Osteocyte (in vitro differentiated cells): ENCODE data around the gene CTNNB1. TPM values are rescaled to one million over a fixed set of nuclear protein-coding genes. Genes with fewer than 3 reads are reported as not detected.
A peak's percentile ranks its signal among the peaks of the same experiment; 100 is the strongest.

Source experiments
- DNase-seq: peaks from one replicate; pipeline ENCODE4 v3.0.0; 2021; ENCODE audit warnings: mixed read lengths; ENCODE audit not compliant: unreplicated experiment; ENCODE audit errors: extremely low spot score
- H3K27ac Mint-ChIP-seq: one replicate; pipeline ENCODE4 v1.8.0; 2021; ENCODE audit warnings: mild to moderate bottlenecking, mixed read lengths; ENCODE audit not compliant: unreplicated experiment
- H3K27me3 Mint-ChIP-seq: one replicate; pipeline ENCODE4 v1.8.0; 2021; ENCODE audit warnings: mixed read lengths; ENCODE audit not compliant: unreplicated experiment
- H3K36me3 Mint-ChIP-seq: one replicate; pipeline ENCODE4 v1.8.0; 2021; ENCODE audit warnings: mixed read lengths; ENCODE audit not compliant: unreplicated experiment
- H3K4me1 Mint-ChIP-seq: one replicate; pipeline ENCODE4 v1.8.0; 2021; ENCODE audit warnings: mixed read lengths; ENCODE audit not compliant: unreplicated experiment
- H3K4me3 Mint-ChIP-seq: one replicate; pipeline ENCODE4 v1.8.0; 2021; ENCODE audit warnings: mild to moderate bottlenecking, moderate library complexity, mixed read lengths; ENCODE audit not compliant: unreplicated experiment
- H3K9me3 Mint-ChIP-seq: one replicate; pipeline ENCODE4 v1.8.0; 2021; ENCODE audit warnings: mixed read lengths; ENCODE audit not compliant: unreplicated experiment
- CTCF ChIP-seq: fragments of 200-600 bp; sonication (generic); IDR thresholded peaks from 2 replicates; pipeline ENCODE4 v1.5.0; 2021; ENCODE audit warnings: antibody characterized with exemption, mild to moderate bottlenecking, moderate library complexity
- total RNA-seq: library from RNA; stranded (reverse); gene quantifications from 2 replicates; pipeline ENCODE4 v1.2.1, GENCODE V29; 2021

CTNNB1 gene
- total RNA-seq, 1 donor from 2014 or later: 339 TPM

- no peak for DNase-seq
- Mint-ChIP-seq H3K27me3 (no peaks in the 10 kb centered on the region), H3K4me3 (no peak overlapping the region), H3K36me3 (no peaks in the 10 kb centered on the region), H3K9me3 (peaks cover 5% of the 10 kb centered on the region), H3K27ac (no peak overlapping the region), H3K4me1 (peaks cover 24% of the 10 kb centered on the region)
- no peak for TF ChIP-seq CTCF
Observed at GRCh38 chr3:41265823-41266273, 66.5 kb downstream of the CTNNB1 start.

- peak overlapping the region; percentile 4 for H3K27ac Mint-ChIP-seq
- H3K36me3 Mint-ChIP-seq: peaks cover 6% of the 10 kb centered on the region
- no peak overlapping the region for H3K4me3 Mint-ChIP-seq
- H3K27me3 Mint-ChIP-seq: no peaks in the 10 kb centered on the region
- H3K4me1 Mint-ChIP-seq: peaks cover 24% of the 10 kb centered on the region
- no peak for DNase-seq
- TF ChIP-seq CTCF: no peak
- peaks cover 11% of the 10 kb centered on the region for H3K9me3 Mint-ChIP-seq
Observed at GRCh38 chr3:41267975-41268640, 68.8 kb downstream of the CTNNB1 start.

GRCh38 chr3:41272667-41273066, 73.4 kb downstream of the CTNNB1 start:
- no peak for DNase-seq
- peaks cover 6% of the 10 kb centered on the region for H3K36me3 Mint-ChIP-seq
- no peak for TF ChIP-seq CTCF
- H3K4me3 Mint-ChIP-seq: no peak overlapping the region
- no peak overlapping the region for H3K27ac Mint-ChIP-seq
- H3K9me3 Mint-ChIP-seq: peaks cover 6% of the 10 kb centered on the region
- no peaks in the 10 kb centered on the region for H3K27me3 Mint-ChIP-seq
- H3K4me1 Mint-ChIP-seq: peaks cover 9% of the 10 kb centered on the region

- TF ChIP-seq CTCF: no peak
- Mint-ChIP-seq H3K4me3 (no peak overlapping the region), H3K27ac (no peak overlapping the region), H3K27me3 (peaks cover 4% of the 10 kb centered on the region), H3K4me1 (no peaks in the 10 kb centered on the region), H3K36me3 (peaks cover 6% of the 10 kb centered on the region), H3K9me3 (peaks cover 6% of the 10 kb centered on the region)
- DNase-seq: no peak
Observed at GRCh38 chr3:41274944-41275668, 75.8 kb downstream of the CTNNB1 start.

- TF ChIP-seq CTCF: no peak
- H3K4me3 Mint-ChIP-seq: no peak overlapping the region
- no peak for DNase-seq
Observed at GRCh38 chr3:41276191-41276590, 76.9 kb downstream of the CTNNB1 start.

More at GRCh38 chr3:41276191-41276590, 76.9 kb downstream of the CTNNB1 start:
- Mint-ChIP-seq H3K27ac (no peak overlapping the region), H3K4me1 (no peaks in the 10 kb centered on the region), H3K27me3 (peaks cover 13% of the 10 kb centered on the region), H3K36me3 (peaks cover 6% of the 10 kb centered on the region), H3K9me3 (peaks cover 6% of the 10 kb centered on the region)
